SJSA1 (cell line): ENCODE measurements around the gene FBXO11. TPM values are rescaled to one million over a fixed set of nuclear protein-coding genes. Genes with fewer than 3 reads are reported as not detected.

Experiments
- DNase-seq, 2 experiments: peaks; one replicate each; pipeline ENCODE4 v3.0.0-alpha.2; 2015 to 2020; ENCODE audit warnings: low spot score in 2 of 2, low read depth in 1 of 2
- H3K27ac ChIP-seq: fragments of 250-450 bp; sonication (Bioruptor Pico); 2 replicates; pipeline ENCODE4 v1.5.1; 2020; ENCODE audit warnings: mild to moderate bottlenecking, moderate library complexity
- H3K27me3 ChIP-seq: fragments of 250-450 bp; sonication (Bioruptor Pico); replicated peaks from 2 replicates; pipeline ENCODE4 v1.5.1; 2020; ENCODE audit warnings: mild to moderate bottlenecking, moderate library complexity
- H3K36me3 ChIP-seq: fragments of 250-450 bp; sonication (Bioruptor Pico); 2 replicates; pipeline ENCODE4 v1.5.1; 2020; ENCODE audit warnings: mild to moderate bottlenecking
- H3K4me1 ChIP-seq: fragments of 250-450 bp; sonication (Bioruptor Pico); replicated peaks from 2 replicates; pipeline ENCODE4 v1.6.1; 2021; ENCODE audit warnings: mild to moderate bottlenecking
- H3K4me3 ChIP-seq: fragments of 250-450 bp; sonication (Bioruptor Pico); 2 replicates; pipeline ENCODE4 v1.5.1; 2020; ENCODE audit warnings: mild to moderate bottlenecking
- H3K9me3 ChIP-seq: fragments of 250-450 bp; sonication (Bioruptor Pico); replicated peaks from 2 replicates; pipeline ENCODE4 v1.5.1; 2020; ENCODE audit warnings: mild to moderate bottlenecking
- total RNA-seq: library from RNA; depleted of rRNA; stranded (reverse); fragments of >200 nt; shearing (Covaris generic); gene quantifications from 2 replicates; pipeline ENCODE4 v1.2.3, GENCODE V29; 2014; rRNA removed

Gene FBXO11
- total RNA-seq, 1 experiment from 2014 or later: 31.6 TPM

GRCh38 chr2:47741101-47741500, 165.2 kb downstream of the FBXO11 start:
- no peak for DNase-seq
- Histone ChIP-seq H3K4me3 (no peak overlapping the region), H3K27ac (no peak overlapping the region), H3K4me1 (no peaks in the 10 kb centered on the region), H3K27me3 (0 out of 2 replicates have a peak, but pooled peaks cover 3% of the 10 kb centered on the region), H3K36me3 (no peaks in the 10 kb centered on the region), H3K9me3 (no peaks in the 10 kb centered on the region)

Other genes starting within 250 kb of the FBXO11 start
- 70.4 and 99.1 TPM in 2 replicates for gene MSH6, start 123.4 kb downstream of the FBXO11 start, total RNA-seq